Measurements from ENCODE around the gene MAPKAPK2. TPM values are rescaled to one million over a fixed set of nuclear protein-coding genes. Genes with fewer than 3 reads are reported as not detected.

Gene MAPKAPK2
- total RNA-seq, 2 donors from 2014 or later: 181 to 182 TPM

DNA sequence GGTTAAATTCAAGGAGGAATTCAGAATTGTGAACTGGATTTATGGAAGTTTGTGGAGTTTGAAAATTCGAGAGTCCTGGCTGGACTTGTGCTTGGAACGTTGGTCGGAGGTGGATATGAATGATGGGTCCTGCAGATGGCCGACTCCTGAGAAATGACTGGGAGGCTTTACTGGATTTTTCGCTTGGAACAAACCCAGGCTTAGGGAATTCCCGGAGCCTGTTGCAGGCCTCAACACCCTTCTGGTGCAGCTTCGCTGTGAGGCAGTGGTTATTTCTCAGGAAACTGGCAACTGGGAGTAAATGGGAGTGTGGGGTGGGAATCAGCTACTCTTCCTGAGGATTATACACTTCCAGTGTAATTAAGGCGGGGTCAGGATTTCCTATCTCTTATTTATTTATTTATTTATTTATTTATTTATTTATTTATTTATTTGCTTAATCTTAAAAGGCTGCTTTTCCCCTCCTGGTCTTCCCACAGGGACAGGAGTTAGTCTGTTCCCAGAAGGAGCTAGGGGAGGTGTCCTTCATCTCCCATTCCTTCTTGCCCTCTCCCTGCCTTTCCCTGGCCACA lies 21.1 kb downstream of the MAPKAPK2 start:
- ATAC-seq (no peak), DNase-seq (no peak)
- H3K36me3 Mint-ChIP-seq (ENCODE audit: low read depth): peaks cover 8% of the 10 kb centered on the region
- no peaks in the 10 kb centered on the region for H3K9me3 ChIP-seq (ENCODE audit: control insufficient read depth, low read length, poor library complexity, severe bottlenecking)
- peaks cover 86% of the 10 kb centered on the region for H3K4me1 Mint-ChIP-seq
- peak overlapping the region; percentile 98 for H3K27ac Mint-ChIP-seq
- H3K4me3 Mint-ChIP-seq: peak overlapping the region; percentile 85
- no peaks in the 10 kb centered on the region for H3K27me3 Mint-ChIP-seq

DNA sequence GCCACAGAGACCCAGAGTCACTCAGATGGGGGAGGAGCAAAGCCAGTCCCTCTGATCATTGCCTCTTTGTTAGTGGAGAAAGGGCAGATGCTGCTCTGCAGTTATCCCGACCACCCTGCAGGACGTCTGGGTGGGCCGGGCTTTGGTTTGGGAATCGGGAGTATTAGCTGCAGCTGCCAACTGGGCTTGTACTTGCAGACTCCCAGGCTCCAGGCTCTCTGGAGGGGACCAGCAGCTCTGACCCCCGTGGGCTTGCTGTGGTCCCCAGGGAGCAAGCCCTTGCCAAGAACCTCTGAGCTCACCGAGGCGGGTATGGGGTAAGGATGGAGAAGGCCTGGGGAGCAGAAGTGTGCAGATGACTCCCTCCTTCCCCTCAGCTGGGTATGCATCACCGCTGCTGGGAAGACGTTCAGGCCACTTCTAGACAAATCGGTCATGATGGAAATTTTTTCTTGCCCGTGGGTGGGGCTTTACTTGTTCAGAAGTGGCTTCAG lies 21.6 kb downstream of the MAPKAPK2 start:
- no peaks in the 10 kb centered on the region for H3K9me3 ChIP-seq (ENCODE audit: control insufficient read depth, low read length, poor library complexity, severe bottlenecking)
- Mint-ChIP-seq H3K27ac (peak overlapping the region; percentile 87), H3K4me3 (peak overlapping the region; percentile 64), H3K27me3 (no peaks in the 10 kb centered on the region), H3K36me3 (ENCODE audit: low read depth) (peaks cover 7% of the 10 kb centered on the region), H3K4me1 (peaks cover 81% of the 10 kb centered on the region)
- DNase-seq (no peak), ATAC-seq (no peak)

- peak overlapping the region; percentile 87 for H3K27ac Mint-ChIP-seq
- H3K36me3 Mint-ChIP-seq (ENCODE audit: low read depth): peaks cover 7% of the 10 kb centered on the region
- ATAC-seq (no peak), DNase-seq (no peak)
- no peaks in the 10 kb centered on the region for H3K9me3 ChIP-seq (ENCODE audit: control insufficient read depth, low read length, poor library complexity, severe bottlenecking)
- peak overlapping the region; percentile 64 for H3K4me3 Mint-ChIP-seq
- peaks cover 83% of the 10 kb centered on the region for H3K4me1 Mint-ChIP-seq
- no peaks in the 10 kb centered on the region for H3K27me3 Mint-ChIP-seq
Measured at GRCh38 chr1:206706806-206707366, 22.2 kb downstream of the MAPKAPK2 start.

DNA sequence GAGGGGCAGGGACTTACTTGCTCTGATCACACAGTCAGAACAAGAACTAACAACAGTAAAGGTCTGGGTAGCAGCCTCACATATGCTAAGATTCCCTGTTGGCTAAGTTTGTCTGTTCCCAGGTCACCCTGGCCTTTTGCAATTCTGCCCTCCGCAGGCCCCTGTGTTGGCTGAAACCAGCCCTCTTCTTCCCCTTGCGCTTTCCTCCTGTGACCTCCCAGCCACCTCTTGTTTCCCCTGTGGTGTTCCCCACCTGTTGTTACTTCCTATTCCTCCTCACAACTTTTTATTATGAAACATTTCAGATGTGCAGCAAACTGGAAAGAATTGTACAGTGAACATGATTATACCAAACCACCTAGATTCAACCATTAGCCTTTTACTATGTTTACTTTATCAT lies 23.4 kb downstream of the MAPKAPK2 start:
- Mint-ChIP-seq H3K27ac (peak overlapping the region; percentile 87), H3K4me3 (peak overlapping the region; percentile 76), H3K27me3 (no peaks in the 10 kb centered on the region), H3K36me3 (ENCODE audit: low read depth) (peaks cover 3% of the 10 kb centered on the region), H3K4me1 (peaks cover 82% of the 10 kb centered on the region)
- no peak for ATAC-seq
- no peak for DNase-seq
- H3K9me3 ChIP-seq (ENCODE audit: control insufficient read depth, low read length, poor library complexity, severe bottlenecking): no peaks in the 10 kb centered on the region

DNA sequence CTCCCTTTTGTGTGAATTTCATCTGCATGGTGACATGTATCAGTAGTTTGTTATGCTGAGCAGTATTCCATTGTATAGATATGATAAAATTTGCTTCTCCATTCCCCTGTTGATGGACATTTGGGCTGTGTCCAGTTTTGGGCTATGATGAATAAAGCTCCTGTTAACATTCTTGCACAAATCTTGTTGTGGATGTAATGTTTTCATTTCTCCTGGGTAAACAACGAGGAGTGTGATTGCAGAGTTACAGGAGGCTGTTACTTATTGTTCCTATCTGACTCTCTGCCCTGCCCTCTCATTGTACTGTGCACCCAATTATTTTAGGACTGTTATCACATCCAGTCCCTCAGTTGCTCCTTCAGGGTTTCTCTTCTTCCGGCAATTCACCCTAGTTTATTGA lies 24.2 kb downstream of the MAPKAPK2 start:
- no peaks in the 10 kb centered on the region for H3K9me3 ChIP-seq (ENCODE audit: control insufficient read depth, low read length, poor library complexity, severe bottlenecking)
- DNase-seq (no peak), ATAC-seq (no peak)
- Mint-ChIP-seq H3K4me1 (peaks cover 82% of the 10 kb centered on the region), H3K36me3 (ENCODE audit: low read depth) (peaks cover 3% of the 10 kb centered on the region), H3K4me3 (no peak overlapping the region), H3K27ac (peak overlapping the region; percentile 39), H3K27me3 (no peaks in the 10 kb centered on the region)

DNA sequence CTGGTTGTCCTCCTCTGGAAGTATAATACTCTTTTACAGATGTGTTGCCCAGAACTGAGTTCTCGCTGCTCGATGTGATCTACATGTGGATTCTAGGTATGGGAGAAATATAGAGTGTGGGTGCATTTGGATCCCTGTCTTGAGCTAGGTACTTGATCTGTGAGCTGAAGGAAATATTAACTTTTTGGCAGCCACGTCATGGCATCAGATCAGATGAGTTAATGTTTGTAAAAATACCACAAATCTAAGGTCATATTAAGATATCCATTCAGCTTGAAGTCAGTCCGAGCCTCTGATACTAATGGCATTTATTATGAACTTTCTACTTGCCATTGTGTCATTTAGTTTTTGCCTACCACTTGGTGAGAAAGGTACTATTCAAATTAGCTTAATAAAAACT lies 24.6 kb downstream of the MAPKAPK2 start:
- Mint-ChIP-seq H3K4me1 (peaks cover 78% of the 10 kb centered on the region), H3K27me3 (no peaks in the 10 kb centered on the region), H3K4me3 (no peak overlapping the region), H3K27ac (peak overlapping the region; percentile 39), H3K36me3 (ENCODE audit: low read depth) (peaks cover 3% of the 10 kb centered on the region)
- no peak for ATAC-seq
- no peaks in the 10 kb centered on the region for H3K9me3 ChIP-seq (ENCODE audit: control insufficient read depth, low read length, poor library complexity, severe bottlenecking)
- no peak for DNase-seq

DNA sequence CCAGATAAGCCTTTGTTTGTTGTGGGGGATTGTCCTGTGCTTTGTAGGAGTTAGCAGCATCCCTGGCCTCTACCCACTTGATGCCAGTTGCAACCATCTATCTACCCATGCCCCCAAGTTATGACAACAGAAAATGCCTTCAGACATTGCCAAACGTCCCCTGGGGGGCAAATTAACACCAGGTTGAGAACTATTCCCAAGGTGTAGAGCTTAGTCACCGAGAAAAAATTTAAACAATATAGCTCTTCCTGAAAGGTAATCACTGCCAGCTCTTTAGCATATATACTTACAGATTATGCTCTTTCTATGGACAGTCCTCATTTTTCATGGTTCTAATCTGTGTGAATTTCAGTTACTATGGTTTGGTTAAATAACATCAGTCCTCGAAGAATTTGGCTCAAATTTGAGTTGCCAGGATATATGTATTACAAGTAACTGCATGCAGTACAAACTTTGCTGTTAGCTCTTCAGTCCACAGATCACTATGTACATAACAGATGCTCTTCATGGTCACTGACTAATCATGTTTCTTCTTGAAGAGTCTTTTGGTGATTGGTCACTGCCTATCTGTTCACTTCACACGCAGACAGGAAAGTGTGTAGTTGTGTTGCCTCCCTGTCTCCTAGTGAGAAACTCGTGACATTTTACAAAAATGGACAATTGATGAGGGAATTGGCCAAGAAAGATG lies 25.2 kb downstream of the MAPKAPK2 start:
- DNase-seq (no peak), ATAC-seq (no peak)
- Mint-ChIP-seq H3K36me3 (ENCODE audit: low read depth) (peaks cover 3% of the 10 kb centered on the region), H3K4me1 (peaks cover 77% of the 10 kb centered on the region), H3K27ac (peak overlapping the region; percentile 99), H3K27me3 (no peaks in the 10 kb centered on the region), H3K4me3 (peak overlapping the region; percentile 62)
- H3K9me3 ChIP-seq (ENCODE audit: control insufficient read depth, low read length, poor library complexity, severe bottlenecking): no peaks in the 10 kb centered on the region

- no peaks in the 10 kb centered on the region for H3K27me3 Mint-ChIP-seq
- H3K27ac Mint-ChIP-seq: peak overlapping the region; percentile 99
- no peaks in the 10 kb centered on the region for H3K9me3 ChIP-seq (ENCODE audit: control insufficient read depth, low read length, poor library complexity, severe bottlenecking)
- DNase-seq: no peak
- H3K4me3 Mint-ChIP-seq: peak overlapping the region; percentile 62
- ATAC-seq: no peak
- H3K36me3 Mint-ChIP-seq (ENCODE audit: low read depth): peaks cover 3% of the 10 kb centered on the region
- peaks cover 77% of the 10 kb centered on the region for H3K4me1 Mint-ChIP-seq
Measured at GRCh38 chr1:206710460-206710823, 25.7 kb downstream of the MAPKAPK2 start.

- Mint-ChIP-seq H3K27me3 (no peaks in the 10 kb centered on the region), H3K4me3 (peak overlapping the region; percentile 71), H3K36me3 (ENCODE audit: low read depth) (peaks cover 3% of the 10 kb centered on the region), H3K4me1 (peaks cover 80% of the 10 kb centered on the region), H3K27ac (peak overlapping the region; percentile 99)
- no peak for DNase-seq
- no peak for ATAC-seq
- no peaks in the 10 kb centered on the region for H3K9me3 ChIP-seq (ENCODE audit: control insufficient read depth, low read length, poor library complexity, severe bottlenecking)
Measured at GRCh38 chr1:206713070-206713469, 28.4 kb downstream of the MAPKAPK2 start.

- H3K4me1 Mint-ChIP-seq: peaks cover 77% of the 10 kb centered on the region
- no peak for DNase-seq
Measured at GRCh38 chr1:206713910-206714312, 29.2 kb downstream of the MAPKAPK2 start.

DNA sequence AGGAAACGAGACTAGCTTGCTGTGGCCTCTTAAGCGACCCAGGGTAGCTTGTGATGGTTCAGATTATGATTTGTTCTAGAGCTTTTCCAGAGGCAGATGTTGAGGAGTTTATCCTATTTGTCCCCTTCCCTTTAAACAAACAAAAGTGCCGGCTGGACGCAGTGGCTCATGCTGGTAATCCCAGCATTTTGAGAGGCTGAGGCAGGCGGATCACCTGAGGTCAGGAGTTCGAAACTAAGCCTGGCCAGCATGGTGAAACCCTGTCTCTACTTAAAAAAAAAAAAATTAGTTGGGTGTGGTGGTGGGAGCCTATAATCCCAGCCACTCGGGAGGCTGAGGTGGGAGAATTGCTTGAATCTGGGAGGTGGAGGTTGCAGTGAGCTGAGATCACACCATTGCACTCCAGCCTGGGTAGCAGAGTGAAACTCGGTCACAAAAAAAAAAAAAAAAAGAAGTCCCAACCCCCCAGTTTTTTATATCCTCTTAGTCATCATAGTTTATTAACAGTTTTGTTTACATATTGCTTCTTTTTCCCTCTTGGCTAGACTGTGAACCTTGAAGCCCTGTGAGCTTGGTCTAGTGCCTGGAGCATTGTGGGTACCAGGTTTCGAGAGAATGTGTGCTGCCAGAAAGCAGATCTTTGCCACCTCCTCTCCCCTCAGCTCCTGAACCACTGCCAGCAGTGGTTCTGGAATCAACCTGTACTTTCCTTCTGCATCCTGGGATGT lies 29.8 kb downstream of the MAPKAPK2 start:
- peaks cover 77% of the 10 kb centered on the region for H3K4me1 Mint-ChIP-seq
- peak overlapping the region; percentile 99 for H3K27ac Mint-ChIP-seq
- H3K9me3 ChIP-seq (ENCODE audit: control insufficient read depth, low read length, poor library complexity, severe bottlenecking): no peaks in the 10 kb centered on the region
- no peaks in the 10 kb centered on the region for H3K27me3 Mint-ChIP-seq
- DNase-seq (peak in 1 of 3 donors; percentile 34), ATAC-seq (peak; percentile 52)
- peaks cover 3% of the 10 kb centered on the region for H3K36me3 Mint-ChIP-seq (ENCODE audit: low read depth)
- peak overlapping the region; percentile 56 for H3K4me3 Mint-ChIP-seq

More at GRCh38 chr1:206713910-206714312, 29.2 kb downstream of the MAPKAPK2 start:
- Mint-ChIP-seq H3K27ac (peak overlapping the region; percentile 99), H3K36me3 (ENCODE audit: low read depth) (peaks cover 3% of the 10 kb centered on the region), H3K27me3 (no peaks in the 10 kb centered on the region), H3K4me3 (peak overlapping the region; percentile 71)
- H3K9me3 ChIP-seq (ENCODE audit: control insufficient read depth, low read length, poor library complexity, severe bottlenecking): no peaks in the 10 kb centered on the region
- ATAC-seq: no peak

GRCh38 chr1:206715120-206715519 lies 30.4 kb downstream of the MAPKAPK2 start:
- DNase-seq (no peak), ATAC-seq (no peak)
- H3K4me3 Mint-ChIP-seq: peak overlapping the region; percentile 56
- H3K9me3 ChIP-seq (ENCODE audit: control insufficient read depth, low read length, poor library complexity, severe bottlenecking): no peaks in the 10 kb centered on the region
- no peaks in the 10 kb centered on the region for H3K27me3 Mint-ChIP-seq
- peaks cover 3% of the 10 kb centered on the region for H3K36me3 Mint-ChIP-seq (ENCODE audit: low read depth)
- peak overlapping the region; percentile 99 for H3K27ac Mint-ChIP-seq
- peaks cover 74% of the 10 kb centered on the region for H3K4me1 Mint-ChIP-seq

DNA sequence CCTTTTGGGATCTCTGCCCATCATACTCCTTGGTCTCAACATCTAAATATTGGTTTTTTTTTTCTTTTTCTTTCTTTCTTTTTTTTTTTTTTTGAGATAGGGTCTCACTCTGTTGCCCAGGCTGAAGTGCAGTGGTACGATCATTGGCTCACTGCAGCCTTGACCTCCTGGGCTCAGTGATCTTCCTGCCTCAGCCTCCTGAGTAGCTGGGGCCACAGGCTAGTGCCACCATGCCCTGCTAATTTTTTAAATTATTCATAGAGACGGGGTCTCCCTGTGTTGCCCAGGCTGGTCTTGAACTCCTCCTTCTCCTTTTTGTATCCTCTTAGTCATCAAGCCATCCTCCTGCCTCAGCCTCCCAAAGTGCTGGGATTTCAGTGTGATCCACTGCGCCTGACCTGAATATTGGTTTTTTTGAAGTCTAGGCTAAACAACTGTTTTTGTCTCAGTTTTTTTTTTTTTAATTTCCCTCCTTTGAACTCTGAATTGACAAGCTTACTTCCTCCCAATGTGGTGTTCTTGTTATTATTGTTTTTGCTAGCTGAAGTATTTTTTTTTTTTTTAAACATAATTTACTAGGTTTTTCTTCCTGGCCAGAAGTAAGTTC lies 30.9 kb downstream of the MAPKAPK2 start:
- peak; percentile 72 for ATAC-seq
- DNase-seq: peak in 1 of 3 donors; percentile 48
- Mint-ChIP-seq H3K36me3 (ENCODE audit: low read depth) (no peaks in the 10 kb centered on the region), H3K4me1 (peaks cover 69% of the 10 kb centered on the region), H3K27me3 (no peaks in the 10 kb centered on the region), H3K4me3 (peak overlapping the region; percentile 83), H3K27ac (peak overlapping the region; percentile 99)
- no peaks in the 10 kb centered on the region for H3K9me3 ChIP-seq (ENCODE audit: control insufficient read depth, low read length, poor library complexity, severe bottlenecking)
